Measurements from ENCODE around the gene FBXO46.

FBXO46 gene

GRCh38 chr19:45676851-45677263, 53.8 kb downstream of the FBXO46 start:
- DNase-seq (ENCODE audit: extremely low read depth, low read depth) = no peak
- TF ChIP-seq CTCF (IDR thresholded peaks at IDR 0.05; ENCODE audit: low read depth, low read length) = no peak

- DNase-seq (ENCODE audit: extremely low read depth, low read depth) = no peak
Measured at GRCh38 chr19:45674946-45675345, 55.8 kb downstream of the FBXO46 start.

DNA sequence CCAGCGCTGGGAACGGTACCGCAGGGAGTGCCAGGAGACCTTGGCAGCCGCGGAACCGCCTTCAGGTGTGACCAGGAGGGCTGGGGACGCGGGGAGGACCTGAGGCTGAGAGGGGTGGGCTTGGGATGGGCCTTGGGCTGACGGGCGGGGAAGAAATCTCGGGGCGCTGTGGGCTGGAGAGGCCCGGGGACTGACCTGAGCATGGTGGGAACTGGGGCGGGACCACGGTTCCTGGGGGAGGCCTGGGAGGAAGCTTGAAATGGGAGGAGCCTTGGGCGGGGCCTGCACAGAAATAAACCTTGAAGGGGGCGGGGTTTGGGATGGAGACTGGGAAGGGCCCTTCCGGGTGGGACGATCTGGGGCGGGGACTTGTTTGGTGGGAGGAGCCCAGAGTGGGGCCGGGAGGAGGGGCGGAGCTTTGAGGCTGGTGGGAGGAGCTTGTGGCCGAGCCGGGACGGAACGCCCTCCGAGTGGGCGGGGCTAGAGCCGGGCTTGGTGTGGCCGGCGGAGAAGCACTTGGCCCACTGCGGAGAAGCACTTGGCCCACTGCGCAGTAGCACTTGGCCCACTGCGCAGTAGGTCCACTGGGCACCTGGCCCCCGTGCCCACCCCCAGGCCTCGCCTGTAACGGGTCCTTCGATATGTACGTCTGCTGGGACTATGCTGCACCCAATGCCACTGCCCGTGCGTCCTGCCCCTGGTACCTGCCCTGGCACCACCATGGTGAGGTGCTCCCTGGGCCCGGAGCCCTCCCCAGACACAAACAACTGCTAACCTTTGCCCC, 59.8 kb downstream of the FBXO46 start:
- DNase-seq (ENCODE audit: extremely low read depth, low read depth) = no peak
- TF ChIP-seq CTCF (IDR thresholded peaks at IDR 0.05; ENCODE audit: low read depth, low read length) = no peak

More at GRCh38 chr19:45674946-45675345, 55.8 kb downstream of the FBXO46 start:
- no peak for TF ChIP-seq CTCF (IDR thresholded peaks at IDR 0.05; ENCODE audit: low read depth, low read length)

- no peak for TF ChIP-seq CTCF (IDR thresholded peaks at IDR 0.05; ENCODE audit: low read depth, low read length)
- no peak for DNase-seq (ENCODE audit: extremely low read depth, low read depth)
Measured at GRCh38 chr19:45668342-45668871, 62.3 kb downstream of the FBXO46 start.

GRCh38 chr19:45667620-45668341, 62.9 kb downstream of the FBXO46 start, which contains the start of gene GIPR:
Gene GIPR (plus strand): TSS chr19:45668221. CDS start chr19:45669521, 1,300 bp downstream.
- DNase-seq (ENCODE audit: extremely low read depth, low read depth) = no peak
- TF ChIP-seq CTCF (IDR thresholded peaks at IDR 0.05; ENCODE audit: low read depth, low read length) = no peak

DNA sequence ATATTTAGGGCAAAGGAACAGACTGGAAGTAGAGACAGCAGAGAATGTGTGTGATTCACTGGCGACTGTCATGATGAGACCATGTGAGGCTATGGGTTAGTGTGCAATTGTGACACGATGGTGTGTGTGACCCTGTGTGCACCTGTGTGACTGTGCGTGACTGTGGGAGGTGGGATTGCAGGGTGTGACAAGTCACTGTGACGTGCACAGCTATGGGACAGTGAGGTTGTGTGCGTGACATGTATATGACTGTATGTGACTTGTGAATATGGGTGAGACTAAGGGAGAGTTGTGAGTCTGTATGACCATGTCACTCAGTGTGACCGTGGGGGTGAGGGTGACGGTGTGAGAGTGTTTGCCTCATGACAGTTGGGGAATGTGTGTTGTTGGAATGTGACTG, 66.1 kb downstream of the FBXO46 start:
- TF ChIP-seq CTCF (IDR thresholded peaks at IDR 0.05; ENCODE audit: low read depth, low read length) = no peak
- no peak for DNase-seq (ENCODE audit: extremely low read depth, low read depth)

- DNase-seq (ENCODE audit: extremely low read depth, low read depth) = no peak
- TF ChIP-seq CTCF (IDR thresholded peaks at IDR 0.05; ENCODE audit: low read depth, low read length) = no peak
Measured at GRCh38 chr19:45663800-45664199, 66.9 kb downstream of the FBXO46 start.
